Stimulated activated naive CD8-positive, alpha-beta T cell treated with anti-CD3 and anti-CD28 coated beads, Interleukin-15, amount 100 ng/mL, for 72 hours (primary cell): ENCODE data around the gene C1orf159.
"Not testable (repeated sequence)": the region's sequence is repeated elsewhere in the genome, so short reads cannot be mapped to it uniquely, and the experiment has no call there.

Experiments
- ATAC-seq: fragments of 150-1000 bp; cut with Tn5 transposase; 2 replicates; pipeline ENCODE4 v1.10.0; 2021; ENCODE audit warnings: mild to moderate bottlenecking, moderate library complexity
- DNase-seq, 2 donors: peaks; one replicate each; pipeline ENCODE4 v3.0.0; 2021 to 2022
- H3K27ac Mint-ChIP-seq, 2 donors: one replicate each; pipeline ENCODE4 v1.8.0; 2022; ENCODE audit warnings: mild to moderate bottlenecking in 2 of 2, mixed read lengths in 2 of 2, moderate library complexity in 2 of 2
- H3K27me3 Mint-ChIP-seq: one replicate; pipeline ENCODE4 v1.8.0; 2022; ENCODE audit warnings: mixed read lengths
- H3K4me1 Mint-ChIP-seq: one replicate; pipeline ENCODE4 v1.8.0; 2022; ENCODE audit warnings: mild to moderate bottlenecking, mixed read lengths
- H3K4me3 Mint-ChIP-seq, 2 donors: one replicate each; pipeline ENCODE4 v1.8.0; 2022; ENCODE audit warnings: mild to moderate bottlenecking in 2 of 2, mixed read lengths in 2 of 2, moderate library complexity in 1 of 2
- H3K9me3 Mint-ChIP-seq, 2 donors: one replicate each; pipeline ENCODE4 v1.8.0; 2022; ENCODE audit warnings: mixed read lengths in 2 of 2

Gene C1orf159

DNA sequence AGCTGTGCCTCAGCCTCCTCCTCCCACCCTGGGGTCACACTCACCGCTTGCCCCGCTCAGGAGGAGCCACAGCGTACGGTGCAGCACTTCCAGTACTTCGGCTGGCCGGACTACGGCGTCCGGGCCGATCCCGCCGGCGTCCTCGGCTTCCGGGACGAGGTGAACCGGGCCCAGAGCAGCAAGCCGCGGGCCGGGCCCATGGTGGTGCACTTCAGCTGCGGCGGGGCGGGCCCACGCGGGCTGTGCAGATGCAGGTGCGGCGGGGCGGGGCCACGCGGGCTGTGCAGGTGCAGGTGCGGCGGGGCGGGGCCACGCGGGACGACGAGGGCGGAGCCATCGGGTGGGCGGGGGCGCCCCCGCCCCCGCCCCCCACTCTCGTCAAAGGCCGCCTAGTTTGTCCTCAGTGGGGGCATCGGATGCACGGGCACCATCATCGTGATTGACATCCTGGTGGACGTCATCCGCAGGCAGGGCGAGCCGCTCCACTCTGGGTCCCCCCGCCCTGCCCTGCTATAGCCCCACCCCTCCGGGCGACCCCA lies 47.3 kb downstream of the C1orf159 start:
- H3K4me1 Mint-ChIP-seq = peaks cover 49% of the 10 kb centered on the region
- DNase-seq = no peak

DNA sequence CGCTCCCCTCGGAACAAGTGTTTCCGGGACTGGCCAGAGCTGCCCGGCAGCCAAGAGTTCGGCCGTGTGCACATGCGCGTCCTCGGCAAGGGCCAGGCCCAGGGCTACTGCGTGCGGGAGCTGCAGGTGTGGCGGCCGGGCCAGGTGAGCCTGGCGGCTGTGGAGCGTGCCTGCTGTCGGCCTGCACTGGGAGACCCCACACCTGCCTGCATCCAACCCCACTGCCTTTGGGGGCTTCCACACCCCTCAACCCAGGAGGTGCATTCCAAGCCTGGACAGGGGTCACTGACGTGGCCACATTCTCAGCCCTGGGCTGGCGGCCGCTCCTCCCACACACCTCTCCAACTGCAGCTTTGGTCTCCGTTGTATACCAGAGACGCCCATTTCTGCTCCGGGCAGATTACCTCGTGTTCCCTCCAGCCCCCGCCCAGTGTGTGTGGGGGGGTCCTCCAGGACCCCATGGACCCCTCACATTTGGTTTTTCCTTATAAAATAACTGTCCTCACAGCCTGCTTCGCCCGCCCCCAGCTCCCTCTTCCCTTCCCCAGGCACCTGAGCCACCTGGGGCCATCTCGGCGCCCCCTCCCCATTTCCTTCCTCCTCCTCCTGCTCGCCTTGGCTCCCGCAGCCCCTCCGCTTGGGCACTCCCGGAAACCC lies 47.9 kb downstream of the C1orf159 start:
- Mint-ChIP-seq H3K27ac (peak overlapping the region in 1 of 2 donors; percentile 93), H3K27me3 (peaks cover 15% of the 10 kb centered on the region), H3K9me3 (no peaks in the 10 kb centered on the region), H3K4me3 (peak overlapping the region; percentile 83 to 87), H3K4me1 (peaks cover 55% of the 10 kb centered on the region)
- DNase-seq = no peak
- ATAC-seq = no peak

More for the DNA sequence above, 47.3 kb downstream of the C1orf159 start:
- peak overlapping the region in 1 of 2 donors; percentile 93 for H3K27ac Mint-ChIP-seq
- H3K9me3 Mint-ChIP-seq = no peaks in the 10 kb centered on the region
- peak overlapping the region; percentile 83 to 87 for H3K4me3 Mint-ChIP-seq
- peaks cover 16% of the 10 kb centered on the region for H3K27me3 Mint-ChIP-seq
- peak; percentile 6 for ATAC-seq

DNA sequence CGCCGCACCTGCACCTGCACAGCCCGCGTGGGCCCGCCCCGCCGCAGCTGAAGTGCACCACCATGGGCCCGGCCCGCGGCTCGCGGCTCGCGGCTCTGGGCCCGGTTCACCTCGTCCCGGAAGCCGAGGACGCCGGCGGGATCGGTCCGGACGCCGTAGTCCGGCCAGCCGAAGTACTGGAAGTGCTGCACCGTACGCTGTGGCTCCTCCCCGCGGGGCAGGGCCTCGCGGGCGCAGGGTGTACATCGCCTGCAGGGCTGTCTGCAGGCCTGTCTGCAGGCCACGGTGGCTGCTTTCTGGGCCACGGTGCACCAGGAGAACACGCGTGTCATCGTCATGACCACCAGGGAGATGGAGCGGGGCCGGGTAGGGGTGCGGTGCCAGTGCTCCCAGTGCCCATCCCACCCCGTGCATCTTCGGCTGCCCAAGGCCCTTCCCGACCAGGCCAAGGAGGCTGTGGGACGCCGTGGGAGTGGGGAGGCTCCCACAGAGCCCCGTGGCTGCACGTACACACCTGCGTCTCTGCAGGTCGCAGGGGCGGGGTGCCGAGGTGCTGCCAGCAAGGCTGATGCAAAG lies 48.5 kb downstream of the C1orf159 start:
- Mint-ChIP-seq H3K4me3 (peak overlapping the region; percentile 29 to 87), H3K4me1 (peaks cover 61% of the 10 kb centered on the region)
- ATAC-seq = no peak

DNA sequence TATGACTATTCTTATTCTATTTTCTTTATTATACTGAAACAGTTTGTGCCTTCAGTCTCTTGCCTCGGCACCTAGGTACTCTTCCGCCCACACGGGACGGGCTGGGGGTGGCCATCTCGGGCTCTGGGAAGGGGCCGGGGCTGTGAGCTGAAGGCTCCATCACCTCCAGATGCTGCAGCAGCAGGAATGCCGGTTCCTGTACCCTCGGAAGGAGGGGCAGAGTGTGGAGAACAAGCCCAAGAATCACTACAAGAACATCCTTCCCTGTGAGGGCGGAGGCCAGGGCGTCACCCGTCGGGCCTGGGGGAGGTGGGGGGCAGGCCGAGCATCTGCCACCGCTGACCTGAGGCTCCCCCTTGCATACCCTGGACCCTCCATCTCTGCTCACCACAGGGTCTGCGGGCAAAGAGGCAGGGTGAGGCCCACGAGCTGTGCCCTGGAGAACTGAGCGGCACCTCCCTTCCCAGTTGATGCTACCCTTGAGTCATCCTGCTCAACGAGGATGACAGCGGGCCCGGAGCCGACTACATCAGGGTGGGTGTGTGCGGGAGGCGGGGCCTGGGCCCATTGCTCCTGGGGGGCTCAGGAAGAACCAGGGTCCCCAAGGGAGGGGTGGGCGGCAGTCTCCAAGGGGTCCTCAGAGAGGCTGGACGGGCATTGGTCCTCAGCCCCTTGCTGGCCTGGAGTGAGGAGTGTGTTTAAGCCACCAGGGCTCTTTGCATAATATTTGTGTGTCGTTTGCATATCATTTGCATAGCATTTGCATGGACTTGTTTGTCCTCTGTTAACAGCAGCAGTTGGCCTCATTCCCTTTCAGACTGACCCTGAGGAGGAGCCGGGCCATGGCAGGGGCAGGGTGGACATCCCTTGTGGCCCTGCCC lies 49.2 kb downstream of the C1orf159 start:
- peak overlapping the region; percentile 37 to 55 for H3K4me3 Mint-ChIP-seq
- H3K27me3 Mint-ChIP-seq = peaks cover 8% of the 10 kb centered on the region
- peaks cover 64% of the 10 kb centered on the region for H3K4me1 Mint-ChIP-seq
- H3K9me3 Mint-ChIP-seq = no peaks in the 10 kb centered on the region
- peak overlapping the region; percentile 8 to 34 for H3K27ac Mint-ChIP-seq
- DNase-seq (no peak), ATAC-seq (no peak)

More for the DNA sequence above, 48.5 kb downstream of the C1orf159 start:
- Mint-ChIP-seq H3K9me3 (no peaks in the 10 kb centered on the region), H3K27ac (no peak overlapping the region), H3K27me3 (peaks cover 9% of the 10 kb centered on the region)
- DNase-seq = no peak

DNA sequence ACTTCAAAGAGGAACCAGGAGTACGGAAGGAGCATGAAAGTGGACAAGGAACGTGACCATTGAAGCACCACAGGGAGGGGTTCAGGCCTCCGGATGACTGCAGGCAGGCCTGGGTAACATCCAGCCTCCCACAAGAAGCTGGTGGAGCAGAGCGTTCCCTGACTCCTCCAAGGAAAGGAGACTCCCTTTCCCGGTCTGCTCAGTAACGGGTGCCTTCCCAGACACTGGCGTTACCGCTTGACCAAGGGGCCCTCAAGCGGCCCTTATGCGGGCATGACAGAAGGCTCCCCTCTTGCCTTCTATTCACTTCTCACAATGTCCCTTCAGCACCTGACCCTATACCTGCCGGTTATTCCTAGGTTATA lies 50.0 kb downstream of the C1orf159 start:
- H3K4me3 Mint-ChIP-seq = peak overlapping the region; percentile 67 to 72
- H3K27me3 Mint-ChIP-seq = peaks cover 11% of the 10 kb centered on the region
- H3K27ac Mint-ChIP-seq, DNase-seq, ATAC-seq, H3K9me3 Mint-ChIP-seq: not testable (repeated sequence)
- peaks cover 71% of the 10 kb centered on the region for H3K4me1 Mint-ChIP-seq

DNA sequence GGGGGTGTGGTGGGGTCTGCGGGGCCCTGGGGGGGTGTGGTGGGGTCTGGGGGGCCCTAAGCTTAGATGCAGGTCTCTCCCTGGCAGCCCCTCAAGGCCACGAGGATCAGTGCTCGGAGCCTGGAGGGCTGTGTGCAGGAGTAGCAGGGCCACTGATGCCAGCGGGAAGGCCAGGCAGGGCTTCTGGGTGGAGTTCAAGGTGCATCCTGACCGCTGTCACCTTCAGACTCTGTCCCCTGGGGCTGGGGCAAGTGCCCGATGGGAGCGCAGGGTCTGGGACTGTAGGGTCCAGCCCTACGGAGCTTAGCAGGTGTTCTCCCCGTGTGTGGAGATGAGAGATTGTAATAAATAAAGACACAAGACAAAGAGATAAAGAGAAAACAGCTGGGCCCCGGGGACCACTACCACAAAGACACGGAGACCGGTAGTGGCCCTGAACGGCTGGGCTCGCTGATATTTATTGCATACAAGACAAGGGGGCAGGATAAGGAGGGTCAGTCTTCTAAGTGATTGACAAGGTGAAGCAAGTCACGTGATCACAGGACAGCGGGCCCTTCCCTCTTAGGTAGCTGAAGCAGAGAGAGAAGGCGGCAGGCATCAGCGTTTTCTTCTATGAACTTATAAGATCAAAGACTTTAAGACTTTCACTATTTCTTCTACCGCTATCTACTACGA lies 50.5 kb downstream of the C1orf159 start:
- peak overlapping the region; percentile 1 to 16 for H3K27ac Mint-ChIP-seq

DNA sequence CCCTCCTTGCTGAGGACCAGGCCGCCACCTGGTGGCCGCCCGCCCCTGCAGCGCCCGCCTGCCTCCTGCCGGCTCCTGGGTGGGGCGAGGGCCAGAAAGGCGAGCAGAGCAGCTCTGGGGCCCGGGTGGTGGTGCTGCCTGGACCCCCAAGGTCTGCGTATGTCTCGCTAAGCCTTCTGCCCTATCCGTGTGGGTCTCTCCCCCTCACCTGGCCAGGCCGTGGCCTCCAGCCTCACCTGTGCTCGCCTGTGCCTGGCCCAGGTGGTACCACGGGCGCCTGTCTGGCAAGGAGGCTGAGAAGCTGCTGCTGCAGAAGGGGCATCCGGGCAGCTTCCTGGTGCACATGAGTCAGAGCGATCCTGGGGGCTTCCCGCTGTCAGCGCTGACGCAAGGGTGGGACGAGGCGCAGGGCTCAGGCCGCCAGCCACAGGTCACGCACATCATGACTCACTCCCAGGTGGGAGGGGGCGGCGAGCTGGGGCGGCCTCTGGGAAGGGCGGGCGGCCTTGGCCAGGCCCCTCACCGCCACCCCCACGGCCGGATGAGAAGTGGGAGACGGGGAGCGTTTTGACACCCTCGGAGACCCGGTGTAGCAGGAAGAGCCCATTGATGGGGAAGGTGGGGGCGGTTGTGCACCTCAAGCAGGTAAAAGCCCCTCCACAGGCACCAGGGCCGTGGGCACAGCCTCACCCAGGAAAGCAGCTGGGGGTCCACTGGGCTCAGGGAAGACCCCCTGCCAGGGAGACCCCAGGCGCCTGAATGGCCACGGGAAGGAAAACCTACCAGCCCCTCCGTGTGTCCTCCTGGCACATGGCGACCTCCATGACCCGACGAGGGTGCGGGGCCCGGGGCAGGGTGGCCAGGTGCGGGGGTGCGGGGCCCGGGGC lies 51.7 kb downstream of the C1orf159 start:
- Mint-ChIP-seq H3K4me3 (peak overlapping the region; percentile 92 to 97), H3K4me1 (peaks cover 72% of the 10 kb centered on the region), H3K27ac (peak overlapping the region; percentile 94 to 98), H3K27me3 (peaks cover 15% of the 10 kb centered on the region), H3K9me3 (no peaks in the 10 kb centered on the region)
- peak; percentile 84 for ATAC-seq
- peak; percentile 95 to 99 for DNase-seq

More for the DNA sequence above, 50.5 kb downstream of the C1orf159 start:
- ATAC-seq (no peak), DNase-seq (no peak)
- peaks cover 16% of the 10 kb centered on the region for H3K27me3 Mint-ChIP-seq
- no peaks in the 10 kb centered on the region for H3K9me3 Mint-ChIP-seq
- H3K4me3 Mint-ChIP-seq = peak overlapping the region; percentile 67 to 72
- H3K4me1 Mint-ChIP-seq = peaks cover 73% of the 10 kb centered on the region

DNA sequence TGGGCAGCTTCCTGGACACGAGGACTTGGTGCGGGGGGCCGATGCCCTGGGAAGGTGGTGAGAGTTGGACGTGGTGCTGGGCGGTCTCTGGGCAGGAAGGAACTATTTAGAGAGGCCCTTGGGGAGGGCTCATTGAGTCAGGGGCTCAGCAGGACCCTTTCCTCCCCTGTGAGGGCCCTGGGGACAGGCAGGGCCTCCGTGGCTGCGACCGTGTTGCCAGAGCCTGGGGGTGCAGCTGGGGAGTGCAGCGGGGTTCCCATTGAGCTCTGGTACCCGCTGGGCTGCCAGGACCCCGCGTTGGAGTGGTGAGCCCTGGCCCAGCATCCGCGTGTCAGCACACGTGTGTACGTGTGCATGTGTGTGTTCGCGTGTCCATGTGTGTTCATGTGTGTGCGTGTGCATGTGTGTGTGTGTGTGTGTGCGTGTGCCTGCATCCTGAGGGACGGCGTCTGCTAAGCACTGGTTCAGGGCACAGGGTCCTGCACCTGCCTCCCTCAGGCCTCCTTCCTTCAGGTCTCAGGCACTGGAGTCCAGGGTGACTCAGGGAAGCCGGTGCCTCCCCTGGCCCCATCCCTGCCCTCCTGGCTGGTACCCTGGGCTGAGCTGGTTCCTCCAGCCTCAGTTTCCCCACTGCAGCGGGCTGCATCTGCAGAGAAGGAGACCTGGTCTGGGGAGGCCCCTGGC lies 52.5 kb downstream of the C1orf159 start:
- H3K9me3 Mint-ChIP-seq = no peaks in the 10 kb centered on the region
- H3K4me3 Mint-ChIP-seq = peak overlapping the region; percentile 92 to 97
- peaks cover 77% of the 10 kb centered on the region for H3K4me1 Mint-ChIP-seq
- H3K27ac Mint-ChIP-seq = peak overlapping the region; percentile 72 to 98
- H3K27me3 Mint-ChIP-seq = peaks cover 22% of the 10 kb centered on the region
- peak; percentile 2 for ATAC-seq
- no peak for DNase-seq

DNA sequence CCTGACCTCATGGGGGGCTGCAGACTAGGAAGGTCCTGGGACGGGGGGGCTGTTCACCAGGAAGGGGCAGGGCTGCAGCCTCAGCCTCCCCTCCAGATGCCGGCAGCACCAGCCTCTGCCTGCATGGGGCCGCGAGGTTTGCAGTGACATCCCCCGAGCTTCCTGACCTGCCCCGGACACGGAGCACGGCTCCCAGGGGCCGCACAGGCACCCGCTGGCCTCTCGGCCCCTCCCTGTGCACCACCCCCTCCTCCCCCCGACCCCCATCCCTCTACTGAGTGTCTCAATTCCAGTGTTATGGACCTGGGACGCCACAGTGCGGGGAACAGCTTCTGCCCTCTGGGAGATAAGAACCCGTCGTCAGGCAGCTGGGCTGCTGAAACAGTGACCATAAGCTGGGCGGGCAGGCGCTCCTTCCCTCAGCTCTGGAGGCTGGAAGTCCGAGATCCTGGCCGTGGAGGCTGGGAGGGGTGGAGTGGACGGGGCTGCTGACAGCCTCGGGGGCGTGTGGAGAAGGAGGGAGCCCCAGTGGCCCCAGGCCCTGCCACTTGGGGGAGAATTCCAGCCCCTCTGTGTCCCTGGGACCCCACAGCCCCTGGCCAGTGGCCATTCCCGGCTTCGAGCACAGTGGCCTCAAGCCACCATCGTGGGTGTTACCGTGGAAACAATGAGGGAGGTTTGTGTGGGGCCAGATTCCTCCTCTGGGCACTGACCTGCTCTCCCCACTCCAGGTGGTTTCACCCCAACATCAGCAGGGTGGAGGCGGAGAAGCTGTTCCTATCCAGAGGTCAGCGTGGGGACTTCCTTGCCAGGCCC lies 53.3 kb downstream of the C1orf159 start:
- H3K4me3 Mint-ChIP-seq = peak overlapping the region; percentile 92 to 97
- H3K4me1 Mint-ChIP-seq = peaks cover 74% of the 10 kb centered on the region
- ATAC-seq = no peak
- H3K9me3 Mint-ChIP-seq = no peaks in the 10 kb centered on the region
- peaks cover 30% of the 10 kb centered on the region for H3K27me3 Mint-ChIP-seq
- DNase-seq = no peak
- H3K27ac Mint-ChIP-seq = peak overlapping the region; percentile 81 to 95

DNA sequence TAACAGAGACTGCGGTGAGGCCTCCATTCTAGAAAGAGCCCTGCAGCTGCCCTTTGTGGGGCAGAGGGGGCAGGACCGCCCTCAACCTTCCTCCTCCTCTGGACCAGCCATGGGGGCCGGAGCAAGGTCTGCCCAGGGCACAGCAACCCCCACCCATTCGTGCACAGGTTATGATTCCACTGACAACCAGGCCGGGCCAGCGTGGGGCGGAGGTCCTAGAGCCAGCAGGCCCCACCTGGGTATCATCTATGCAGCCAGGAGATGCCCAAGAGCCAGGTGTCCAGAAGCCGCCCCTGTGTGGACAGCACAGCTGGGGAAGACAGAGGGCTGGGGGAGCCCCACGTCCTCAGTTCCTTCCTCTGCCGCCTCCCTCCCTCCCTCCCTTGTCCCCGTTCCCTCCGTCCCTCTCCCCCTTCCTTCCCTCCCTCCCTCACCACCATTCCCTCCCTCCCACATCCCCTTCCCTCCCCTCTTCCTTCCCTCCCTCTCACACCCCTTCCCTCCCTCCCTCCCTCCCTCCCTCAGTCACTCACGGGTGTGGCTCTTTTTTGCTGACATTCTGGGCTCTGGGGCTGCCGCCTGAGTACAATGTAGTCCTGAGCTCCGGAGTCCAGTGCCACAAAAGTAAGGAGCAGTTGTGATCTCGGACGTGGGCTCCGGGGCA lies 54.1 kb downstream of the C1orf159 start:
- Mint-ChIP-seq H3K4me1 (peaks cover 70% of the 10 kb centered on the region), H3K4me3 (peak overlapping the region; percentile 92 to 97), H3K27ac (peak overlapping the region in 1 of 2 donors; percentile 91), H3K9me3 (no peaks in the 10 kb centered on the region), H3K27me3 (peaks cover 37% of the 10 kb centered on the region)
- no peak for DNase-seq
- ATAC-seq = no peak

DNA sequence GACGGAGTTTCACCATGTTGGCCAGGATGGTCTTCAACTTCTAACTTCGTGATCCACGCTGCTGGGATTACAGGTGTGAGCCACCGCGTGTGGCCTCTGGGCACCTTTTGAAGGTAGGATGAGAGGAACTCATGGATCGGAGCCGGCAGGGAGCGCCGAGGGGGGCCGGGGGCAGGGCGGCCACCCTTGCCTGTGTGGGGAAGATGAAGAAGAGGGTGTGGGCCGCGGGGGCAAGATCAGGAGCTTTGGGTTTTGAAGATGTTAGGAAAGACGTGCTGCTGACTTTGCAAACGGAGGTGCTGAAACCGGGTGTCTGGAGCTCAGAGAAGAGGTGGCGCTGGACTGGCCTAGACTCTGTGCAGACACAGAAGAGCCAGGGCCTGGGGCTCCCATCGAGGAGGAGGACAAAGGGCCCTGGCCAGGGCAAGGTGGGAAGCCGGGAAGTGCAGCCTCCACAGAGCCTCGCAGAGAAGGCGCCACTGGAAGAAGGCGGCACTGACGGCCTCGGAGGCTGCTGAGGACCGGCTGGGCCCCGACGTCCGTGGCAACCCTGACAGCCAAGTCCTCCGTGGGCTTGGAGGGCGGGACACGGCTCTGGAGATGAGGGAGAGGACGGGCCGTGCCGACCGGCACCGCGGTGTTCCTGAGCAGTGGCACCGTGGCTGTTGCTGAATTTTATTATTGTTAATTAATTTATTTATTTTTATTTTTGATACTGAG lies 55.4 kb downstream of the C1orf159 start:
- peak overlapping the region; percentile 92 to 97 for H3K4me3 Mint-ChIP-seq
- ATAC-seq = no peak
- no peaks in the 10 kb centered on the region for H3K9me3 Mint-ChIP-seq
- DNase-seq = no peak
- peaks cover 41% of the 10 kb centered on the region for H3K27me3 Mint-ChIP-seq
- peaks cover 56% of the 10 kb centered on the region for H3K4me1 Mint-ChIP-seq
- peak overlapping the region; percentile 20 to 75 for H3K27ac Mint-ChIP-seq
